Testis (tissue), 2 donors: ENCODE measurements around the gene ADK.

ENCODE experiments used
- CTCF ChIP-seq, 3 experiments: fragments of 450-650 bp in 2 of 3; fragments of 200-600 bp in 1 of 3; sonication (generic) in 1 of 3; IDR thresholded peaks; one replicate each; pipeline ENCODE4 v1.5.1; 2016 to 2019; ENCODE audit warnings: antibody characterized with exemption in 3 of 3, mild to moderate bottlenecking in 2 of 3, moderate library complexity in 1 of 3
- POLR2A ChIP-seq: fragments of 450-650 bp; IDR thresholded peaks from one replicate; pipeline ENCODE4 v1.6.1; 2017; ENCODE audit warnings: antibody characterized with exemption, mild to moderate bottlenecking, moderate library complexity

GRCh38 chr10:74433993-74434392 is 283.0 kb downstream of the ADK start:
- no peak for TF ChIP-seq CTCF (IDR thresholded peaks at IDR 0.05)
- no peak for TF ChIP-seq POLR2A
